Measurements from ENCODE around the gene CHGA.

CHGA gene

GRCh38 chr14:92895352-92895878 lies 27.5 kb upstream of the CHGA start:
- TF ChIP-seq CTCF (IDR thresholded peaks at IDR 0.05) (no peak), ZFX (IDR thresholded peaks at IDR 0.05; ENCODE audit: borderline replicate concordance) (no peak)
- no peak overlapping the region for H3K27ac ChIP-seq

GRCh38 chr14:92897922-92898565 lies 24.9 kb upstream of the CHGA start:
- no peak for TF ChIP-seq ZFX (IDR thresholded peaks at IDR 0.05; ENCODE audit: borderline replicate concordance)
- TF ChIP-seq CTCF (IDR thresholded peaks at IDR 0.05) = no peak

GRCh38 chr14:92898566-92899131 lies 24.3 kb upstream of the CHGA start:
- no peak overlapping the region for H3K27ac ChIP-seq
- no peak for TF ChIP-seq ZFX (IDR thresholded peaks at IDR 0.05; ENCODE audit: borderline replicate concordance)
- TF ChIP-seq CTCF (IDR thresholded peaks at IDR 0.05) = no peak

More at GRCh38 chr14:92897922-92898565, 24.9 kb upstream of the CHGA start:
- no peak overlapping the region for H3K27ac ChIP-seq

- no peak for TF ChIP-seq CTCF (IDR thresholded peaks at IDR 0.05)
- H3K27ac ChIP-seq = no peak overlapping the region
Observed at GRCh38 chr14:92900660-92901059, 22.3 kb upstream of the CHGA start.

GRCh38 chr14:92902191-92902590 lies 20.8 kb upstream of the CHGA start:
- no peak overlapping the region for H3K27ac ChIP-seq

GRCh38 chr14:92902726-92903125 lies 20.2 kb upstream of the CHGA start:
- TF ChIP-seq CTCF (IDR thresholded peaks at IDR 0.05) (no peak), ZFX (IDR thresholded peaks at IDR 0.05; ENCODE audit: borderline replicate concordance) (no peak)
- H3K27ac ChIP-seq = no peak overlapping the region

More at GRCh38 chr14:92902191-92902590, 20.8 kb upstream of the CHGA start:
- TF ChIP-seq CTCF (IDR thresholded peaks at IDR 0.05) (no peak), ZFX (IDR thresholded peaks at IDR 0.05; ENCODE audit: borderline replicate concordance) (no peak)

GRCh38 chr14:92903359-92903758 lies 19.6 kb upstream of the CHGA start:
- H3K27ac ChIP-seq = no peak overlapping the region

More at GRCh38 chr14:92903359-92903758, 19.6 kb upstream of the CHGA start:
- TF ChIP-seq CTCF (IDR thresholded peaks at IDR 0.05) (no peak), ZFX (IDR thresholded peaks at IDR 0.05; ENCODE audit: borderline replicate concordance) (no peak)
